HG03139 (cell line): ENCODE data around the gene PBRM1.

Source experiments
- ATAC-seq: cut with Tn5 transposase; IDR thresholded peaks from one replicate; pipeline ENCODE4 v1.9.1; 2021; ENCODE audit not compliant: unreplicated experiment

The PBRM1 gene

DNA sequence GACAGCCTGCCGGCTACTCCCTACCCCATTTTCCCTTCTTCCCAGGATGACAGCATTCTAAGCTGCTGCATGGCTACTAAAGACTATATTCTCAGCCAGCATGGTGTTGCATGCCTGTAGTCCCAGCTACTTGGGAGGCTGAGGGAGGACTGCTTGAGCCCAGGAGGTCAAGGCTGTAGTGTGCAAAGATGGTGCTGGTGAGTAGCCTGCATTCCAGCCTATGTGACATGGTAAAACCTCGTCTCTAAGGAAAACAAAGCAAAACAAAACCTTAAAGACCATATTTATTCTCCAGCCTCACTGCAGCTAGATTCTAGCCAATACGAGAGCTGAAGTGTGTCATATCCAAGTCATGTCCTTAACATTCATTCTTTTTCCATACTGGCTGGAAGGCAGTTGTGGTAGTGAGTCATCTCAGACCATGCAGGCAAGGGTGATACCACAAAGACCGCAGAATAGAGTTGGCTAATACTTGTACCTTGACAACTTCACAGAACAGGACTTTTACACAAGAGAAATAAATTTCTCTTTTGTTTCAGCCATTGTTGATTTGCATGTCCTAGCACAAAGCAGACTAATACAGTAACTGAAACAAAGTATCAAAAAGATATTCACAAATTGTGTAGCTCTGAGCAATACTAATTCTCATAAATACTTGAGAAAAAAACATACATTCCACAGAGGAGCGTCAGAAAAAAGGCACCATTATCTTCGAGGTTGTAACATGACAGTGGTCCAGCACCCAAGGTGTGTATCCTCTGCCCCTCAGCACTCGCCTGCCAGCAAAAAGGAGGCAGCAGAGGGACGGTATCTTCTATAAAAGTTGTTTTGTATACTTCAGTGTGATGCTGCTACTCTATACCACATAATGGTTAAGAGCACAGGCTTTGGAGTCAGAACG lies 14.8 kb downstream of the PBRM1 start:
- peak; percentile 63 for ATAC-seq

DNA sequence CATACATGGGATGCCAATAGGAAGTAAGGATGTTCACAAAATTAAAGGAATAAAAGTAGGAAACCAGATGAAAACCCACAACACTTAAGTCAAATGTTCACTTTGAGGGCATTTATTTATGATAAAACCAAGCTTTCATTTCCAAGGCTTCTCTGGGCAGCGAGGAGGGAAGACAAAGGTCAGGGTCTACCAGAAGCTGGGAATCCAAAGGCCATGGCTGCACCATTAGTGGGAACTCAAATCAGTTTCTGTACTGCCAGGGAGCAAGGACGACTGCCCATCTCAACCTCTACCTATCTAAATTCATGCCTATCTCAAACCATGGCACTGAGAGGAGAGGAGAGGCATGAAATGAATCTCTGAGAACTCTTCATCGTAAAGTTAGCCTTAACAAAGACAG lies 22.6 kb downstream of the PBRM1 start:
- no peak for ATAC-seq

DNA sequence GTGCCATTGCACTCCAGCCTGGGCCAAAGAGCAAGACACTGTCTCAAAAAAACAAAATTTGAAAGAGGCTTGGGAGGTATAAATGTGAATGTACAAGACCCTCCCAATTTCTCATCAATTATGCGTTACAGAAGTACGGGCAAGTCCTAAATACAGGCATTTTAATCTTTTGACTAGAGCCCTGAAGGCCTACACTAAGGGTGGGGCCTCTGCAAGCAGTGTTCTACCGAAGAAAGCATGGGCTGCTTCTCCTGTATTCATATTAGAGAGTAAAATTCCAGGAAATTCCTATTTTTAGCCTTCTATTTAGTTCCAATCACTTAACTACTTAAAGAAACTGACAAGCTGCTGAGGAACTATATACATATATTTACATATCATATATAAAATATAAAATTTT lies 25.7 kb downstream of the PBRM1 start:
- ATAC-seq, result no peak

DNA sequence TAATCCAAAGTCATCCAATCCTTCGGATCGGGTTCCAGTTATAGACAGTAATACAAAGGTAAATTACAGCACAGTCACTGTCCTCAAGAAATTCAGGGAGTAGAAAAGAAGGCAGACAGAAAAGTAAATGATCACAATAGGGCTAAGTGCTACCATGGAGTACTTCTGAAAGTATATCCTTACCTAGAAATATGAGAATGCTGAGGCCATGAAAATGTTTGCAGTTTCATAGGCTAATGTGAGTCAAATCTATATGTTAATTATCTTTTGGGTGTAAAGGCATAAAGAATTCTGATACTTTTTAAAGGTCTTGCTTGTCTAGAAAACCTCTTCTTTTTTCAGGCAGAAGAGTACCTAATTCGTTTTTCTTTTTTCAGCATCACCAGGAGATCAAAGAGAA lies 29.8 kb downstream of the PBRM1 start:
- no peak for ATAC-seq

DNA sequence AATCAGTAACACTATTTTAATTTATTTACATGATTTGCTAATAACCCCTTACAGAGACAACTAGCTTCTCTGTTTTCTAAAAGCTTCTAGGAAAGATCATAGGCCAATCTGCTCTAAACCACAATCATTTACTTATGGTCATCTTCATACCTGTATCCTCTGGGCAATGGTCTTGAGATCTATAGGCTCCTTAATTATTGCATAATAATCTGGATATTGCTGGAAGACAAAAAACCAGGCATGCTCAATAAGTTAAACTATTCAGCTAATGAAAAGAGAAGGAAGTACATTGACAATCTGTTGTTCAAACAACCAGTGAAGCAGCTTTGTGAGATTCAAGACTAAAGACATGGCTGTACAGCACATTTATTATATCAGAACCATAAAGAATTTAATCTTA lies 34.1 kb downstream of the PBRM1 start:
- no peak for ATAC-seq

DNA sequence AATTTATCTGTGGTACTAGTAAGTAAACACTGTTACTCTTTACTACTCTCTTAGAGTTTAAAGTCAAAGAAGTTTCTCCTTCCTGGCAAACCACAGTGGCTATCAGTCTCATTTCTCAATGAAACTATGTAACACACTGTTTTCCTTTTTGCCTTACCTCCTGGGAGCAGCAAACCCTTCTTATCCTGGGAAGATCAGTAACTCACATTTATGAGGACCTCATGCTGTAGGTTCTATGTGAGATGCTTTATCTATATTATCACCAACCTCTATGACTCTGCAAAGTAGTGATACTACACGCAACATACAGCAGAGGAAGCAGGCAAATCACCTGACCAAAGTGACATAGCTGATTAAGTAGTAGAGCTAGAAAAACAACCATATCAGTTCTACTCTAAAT lies 35.3 kb downstream of the PBRM1 start:
- ATAC-seq, result no peak

DNA sequence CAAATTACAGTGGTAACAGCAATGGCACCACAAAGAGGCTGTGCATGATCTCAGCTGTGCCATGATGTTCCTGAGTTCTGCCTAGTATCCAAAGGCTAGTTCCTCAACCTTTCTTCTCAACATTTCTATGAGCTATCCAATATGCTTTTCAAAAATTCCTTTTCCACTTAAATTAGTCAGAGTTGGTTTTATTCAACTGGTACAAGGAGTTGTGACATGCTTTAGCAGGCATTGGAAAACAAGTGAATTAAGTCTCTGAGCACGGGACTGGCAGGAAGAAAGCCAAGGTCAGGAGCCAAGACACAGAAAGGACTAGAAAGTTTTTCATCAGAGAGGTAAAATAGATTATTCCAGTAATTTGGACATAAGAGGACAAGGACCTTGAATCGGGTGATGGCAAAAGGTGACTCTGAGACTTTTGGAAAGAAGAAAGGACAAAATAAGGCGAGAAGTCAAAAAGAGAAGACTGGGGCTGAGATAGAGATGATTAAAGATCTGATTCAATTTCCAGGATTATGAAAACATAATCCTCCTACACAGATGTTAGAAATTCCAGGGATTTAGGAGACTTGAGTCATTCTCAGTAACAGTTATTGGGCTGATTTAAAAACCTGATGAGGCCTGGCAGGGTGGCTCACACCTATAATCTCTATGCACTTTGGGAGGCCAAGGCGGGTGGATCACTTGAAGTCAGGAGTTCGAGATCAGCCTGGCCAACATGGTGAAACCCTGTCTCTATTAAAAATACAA lies 36.1 kb downstream of the PBRM1 start:
- no peak for ATAC-seq

DNA sequence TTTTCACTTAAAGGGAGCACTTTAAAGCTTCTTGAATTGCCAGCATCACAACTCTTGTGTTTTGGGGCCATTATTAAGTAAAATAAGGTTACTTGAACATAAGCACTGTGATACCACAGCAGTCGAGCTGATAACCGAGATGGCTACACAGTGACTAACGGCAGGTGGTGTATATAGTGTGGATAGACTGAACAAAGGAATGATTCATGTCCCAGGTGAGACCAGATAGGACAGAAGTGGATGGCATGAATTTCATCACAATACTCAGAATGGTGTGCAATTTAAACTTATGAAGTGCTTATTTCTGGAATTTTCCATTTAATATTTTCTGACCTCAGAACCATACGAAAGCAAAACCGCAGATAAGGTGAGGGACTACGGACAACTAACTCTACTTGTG lies 40.2 kb downstream of the PBRM1 start:
- ATAC-seq, result no peak

DNA sequence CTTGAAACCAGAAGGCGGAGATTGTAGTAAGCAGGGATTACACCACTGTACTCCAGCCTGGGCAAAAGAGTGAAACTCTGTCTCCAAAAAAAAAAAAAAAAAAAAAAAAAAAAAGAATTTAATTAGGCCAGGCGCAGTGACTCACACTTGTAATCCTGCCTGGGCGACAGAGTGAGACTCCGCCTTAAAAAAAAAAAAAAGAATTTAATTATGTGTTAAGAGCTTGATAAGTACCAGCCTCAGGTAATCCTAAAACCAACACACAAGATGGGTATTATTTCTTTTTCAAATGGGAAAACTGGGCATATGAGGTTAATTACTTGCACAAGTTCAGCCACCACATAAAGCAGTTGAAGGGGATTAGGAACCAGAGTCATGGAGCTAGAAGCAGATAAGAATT lies 49.0 kb downstream of the PBRM1 start:
- no peak for ATAC-seq

DNA sequence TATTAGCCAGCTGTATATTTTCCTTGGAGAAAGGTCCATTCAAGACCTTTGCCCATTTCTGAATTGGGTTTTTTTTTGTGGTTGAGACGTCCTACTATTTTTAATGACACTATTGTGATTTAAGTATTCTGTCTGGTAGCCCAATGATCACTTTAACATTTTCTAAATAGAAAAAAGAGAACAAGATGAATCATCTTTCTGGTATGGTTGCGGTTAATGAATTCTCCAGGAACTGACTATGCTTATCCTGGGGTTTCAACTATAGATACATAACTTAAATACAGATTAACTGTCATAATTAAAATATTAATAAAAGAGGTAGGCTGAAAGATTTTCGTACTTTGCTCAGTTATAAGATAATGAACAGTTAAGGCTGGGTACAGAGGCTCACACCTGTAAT lies 51.9 kb downstream of the PBRM1 start:
- ATAC-seq, result no peak

DNA sequence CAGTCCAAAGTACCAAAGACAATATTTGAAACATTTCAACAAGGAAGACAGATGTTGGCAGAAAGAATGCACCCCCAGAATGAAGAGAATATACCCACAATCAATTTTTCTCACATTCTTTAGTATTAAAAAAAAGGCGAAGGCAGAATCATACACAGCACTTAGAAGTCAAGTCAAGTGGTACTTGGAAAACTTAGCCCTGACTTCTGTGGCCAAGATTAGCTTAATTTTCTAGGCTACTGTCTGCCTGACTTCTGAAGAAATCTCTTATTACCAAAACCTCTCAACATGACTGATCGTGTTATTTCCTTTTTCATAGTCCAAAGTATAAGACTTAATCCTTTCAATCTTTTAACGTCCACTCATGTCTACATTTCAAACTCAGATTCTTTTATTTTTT lies 60.7 kb downstream of the PBRM1 start:
- no peak for ATAC-seq

DNA sequence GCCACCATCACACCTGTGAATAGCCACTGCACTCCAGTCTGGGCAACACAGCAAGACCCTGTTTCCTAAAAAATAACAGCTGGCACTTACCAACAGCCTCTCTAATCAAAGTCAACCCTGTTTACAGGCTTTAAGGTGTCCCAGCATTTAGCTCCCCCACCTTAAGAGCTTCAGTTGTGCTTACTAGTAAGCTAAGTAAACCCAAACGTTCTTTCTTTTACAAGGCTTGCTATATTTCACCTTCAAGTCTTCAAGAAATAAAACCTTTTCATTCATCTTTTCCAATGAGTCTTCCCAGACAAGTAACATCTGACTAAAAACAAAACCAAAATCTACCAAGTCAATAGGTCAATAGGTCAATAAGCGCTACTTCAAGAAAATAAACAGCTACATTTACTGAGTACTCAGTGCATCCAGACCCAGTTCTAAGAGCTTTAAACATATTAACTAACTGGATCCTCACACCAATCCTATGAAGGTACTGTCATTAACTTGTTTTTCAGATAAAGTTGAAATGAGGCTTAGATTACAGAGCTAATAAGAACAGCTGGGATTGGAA lies 62.4 kb downstream of the PBRM1 start:
- ATAC-seq, result no peak

DNA sequence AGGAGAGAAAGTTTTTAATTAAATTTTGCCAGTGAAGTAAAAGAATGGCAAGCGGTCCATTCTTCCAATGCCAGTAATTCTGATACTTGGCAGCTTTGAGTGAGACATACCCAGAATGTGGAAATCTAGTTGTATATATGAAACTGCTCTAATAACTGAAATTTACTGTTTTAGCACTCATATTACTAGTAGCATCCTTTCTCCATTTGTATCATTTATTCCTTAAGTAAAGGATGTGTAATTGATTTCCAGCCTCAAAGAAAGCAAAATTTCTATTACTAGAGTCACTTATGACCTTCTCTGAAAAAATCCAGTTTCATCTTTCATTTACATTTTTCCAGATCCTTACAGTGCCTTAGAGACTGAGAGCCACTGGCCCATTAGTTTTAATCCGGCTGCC lies 65.1 kb downstream of the PBRM1 start:
- no peak for ATAC-seq

DNA sequence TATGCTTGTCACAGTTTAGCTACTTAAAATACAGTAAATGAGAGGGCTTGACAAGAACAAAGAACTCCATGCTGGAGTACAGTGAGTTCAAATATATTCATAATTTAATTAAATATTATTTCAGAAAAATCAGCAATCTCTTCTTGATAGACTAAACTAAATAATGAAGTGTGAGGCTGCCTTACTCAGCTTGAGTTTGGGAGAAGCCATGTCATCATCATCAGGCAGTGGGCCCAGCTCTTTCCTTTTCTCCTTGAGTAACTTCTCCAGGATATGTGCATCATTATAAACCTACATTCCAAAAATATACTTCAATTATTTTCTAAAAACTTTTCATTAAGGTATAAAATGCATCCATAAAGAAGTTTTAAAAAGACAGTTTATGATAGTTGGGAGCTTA lies 70.5 kb downstream of the PBRM1 start:
- no peak for ATAC-seq

DNA sequence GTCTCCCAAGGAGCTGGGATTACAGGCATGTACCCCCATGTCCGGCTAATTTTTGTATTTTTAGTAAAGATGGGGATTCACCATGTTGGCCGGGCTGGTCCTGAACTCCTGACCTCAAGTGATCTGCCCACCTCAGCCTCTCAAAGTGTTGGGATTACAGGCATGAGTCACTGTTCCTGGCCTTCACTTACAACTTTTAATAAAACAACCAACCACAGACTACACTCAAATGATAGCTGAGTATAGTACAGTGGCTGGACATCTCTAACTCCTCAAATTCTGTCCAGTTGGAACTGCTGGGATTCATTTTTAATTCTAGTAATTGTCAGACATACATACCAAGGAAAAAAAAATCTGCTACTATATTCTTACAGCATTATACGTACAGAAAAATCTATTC lies 71.0 kb downstream of the PBRM1 start:
- no peak for ATAC-seq

DNA sequence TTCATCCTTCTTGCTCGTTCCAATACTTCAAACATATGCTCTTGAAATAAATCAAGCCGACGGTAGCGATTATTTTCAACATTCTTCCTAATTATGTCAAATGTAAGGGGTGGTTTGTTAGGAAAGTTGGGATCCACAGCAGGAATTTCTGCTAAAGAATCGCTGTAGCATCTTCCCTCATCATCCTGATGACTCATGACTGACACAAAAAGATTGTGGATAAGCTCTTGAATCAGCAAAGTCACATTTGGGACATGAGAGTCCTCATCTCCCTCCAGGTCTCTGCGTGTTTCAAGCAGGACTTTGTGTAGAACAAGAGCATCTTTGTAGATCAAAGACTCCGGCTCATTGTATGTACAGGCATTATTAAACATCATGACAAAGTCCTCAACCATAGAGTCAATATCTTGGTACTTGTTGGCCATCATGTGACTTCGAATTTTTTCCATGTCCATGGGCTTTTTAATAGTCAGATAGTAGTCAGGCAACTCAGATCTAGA lies 76.3 kb downstream of the PBRM1 start:
- ATAC-seq, result no peak

DNA sequence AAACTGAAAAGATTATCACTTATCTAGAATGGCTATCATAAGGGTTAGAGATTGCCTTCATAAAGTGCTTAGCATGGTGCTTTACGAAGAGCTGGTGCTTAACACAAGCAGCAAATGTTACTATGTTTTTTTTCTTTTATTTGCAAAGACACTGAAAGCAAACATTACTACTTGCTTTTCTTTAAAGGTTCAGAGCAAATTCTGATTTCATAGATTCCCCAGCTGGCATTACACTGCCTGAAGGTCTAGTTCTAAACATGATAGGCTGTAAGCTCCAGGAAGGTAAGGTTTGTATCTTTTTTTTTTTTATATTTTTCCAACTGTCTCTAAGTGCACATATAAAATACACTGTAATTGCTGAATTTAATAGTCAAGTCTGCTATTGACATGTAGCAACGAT lies 77.4 kb downstream of the PBRM1 start:
- ATAC-seq, result no peak

DNA sequence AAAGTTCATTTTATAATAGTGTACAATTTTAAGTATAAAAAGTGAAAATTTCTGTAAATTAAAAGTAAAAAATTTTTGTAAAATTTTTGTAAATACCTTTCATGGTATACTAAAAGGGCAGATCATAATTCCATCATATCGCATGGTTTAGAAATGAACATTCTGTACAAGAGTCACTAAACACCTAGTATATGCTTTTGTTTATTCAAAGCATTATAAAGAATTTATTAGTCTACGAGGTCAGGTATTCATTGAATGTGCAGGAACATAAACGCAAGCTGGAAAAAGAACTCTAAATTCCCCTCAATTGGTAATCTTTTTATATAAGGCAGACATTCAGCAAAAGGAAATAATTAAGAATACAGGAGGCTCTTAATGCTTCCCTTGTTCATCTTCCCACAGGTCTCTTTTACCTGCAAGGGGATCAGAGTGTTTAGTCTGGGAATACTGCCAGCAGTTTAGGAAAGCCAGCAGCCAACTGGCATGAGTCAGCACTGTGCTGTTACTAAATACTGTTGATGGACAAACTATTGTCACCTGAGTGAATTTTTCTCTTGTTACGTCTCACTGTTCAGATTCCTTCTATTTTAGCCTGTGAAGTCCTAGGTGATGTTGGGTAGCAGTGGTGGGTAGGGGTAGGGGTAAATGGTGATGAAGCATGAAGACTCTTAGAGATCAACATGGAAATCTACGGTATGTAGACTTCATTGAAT lies 79.2 kb downstream of the PBRM1 start:
- no peak for ATAC-seq

DNA sequence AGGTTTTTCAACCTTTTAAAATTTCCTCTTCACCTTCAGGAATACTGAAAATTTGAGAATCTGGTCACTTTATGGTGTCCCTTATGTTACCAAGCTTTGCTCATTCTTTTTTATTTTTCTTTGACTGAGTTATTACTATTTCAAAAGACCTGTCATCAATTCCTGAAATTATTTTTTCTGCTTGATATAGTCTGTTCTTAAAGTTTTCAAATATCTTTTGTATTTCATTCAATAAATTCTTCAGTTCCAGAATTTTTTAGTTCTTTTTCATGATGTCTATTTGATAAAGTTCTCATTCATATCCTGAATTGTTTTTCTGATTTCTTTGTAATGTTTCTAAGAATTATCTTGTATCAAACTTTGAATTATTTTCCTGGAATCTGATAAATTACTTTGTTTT lies 85.5 kb downstream of the PBRM1 start:
- no peak for ATAC-seq

DNA sequence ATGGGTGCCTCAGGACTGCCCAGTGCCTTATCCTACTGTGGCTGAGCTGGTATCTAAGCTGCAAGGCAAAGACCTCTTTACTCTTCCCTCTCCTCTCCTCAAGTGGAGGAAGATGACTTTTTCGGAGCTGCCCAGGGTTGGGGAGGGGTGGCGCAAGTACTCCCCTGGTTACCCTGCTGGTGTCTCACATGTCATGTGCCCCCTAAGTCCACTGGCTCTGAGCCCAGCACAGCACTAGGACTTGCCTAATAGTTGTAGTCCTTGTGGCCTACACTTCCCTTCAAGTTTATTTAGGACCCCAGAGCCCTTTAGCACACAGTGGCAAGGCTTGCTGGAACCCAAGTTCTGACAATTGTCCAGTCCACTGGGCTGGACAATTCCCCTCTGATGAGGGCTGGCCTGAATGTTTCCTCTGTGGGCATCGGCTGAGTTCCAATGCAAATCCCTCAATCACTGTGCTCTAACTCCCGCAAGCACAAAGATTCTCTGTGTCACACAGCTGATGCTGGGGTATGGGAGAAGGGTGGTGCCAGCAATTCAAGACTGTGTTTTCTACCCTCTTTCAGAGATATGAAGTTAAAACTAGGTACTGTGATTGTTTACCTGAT lies 89.0 kb downstream of the PBRM1 start:
- no peak for ATAC-seq

DNA sequence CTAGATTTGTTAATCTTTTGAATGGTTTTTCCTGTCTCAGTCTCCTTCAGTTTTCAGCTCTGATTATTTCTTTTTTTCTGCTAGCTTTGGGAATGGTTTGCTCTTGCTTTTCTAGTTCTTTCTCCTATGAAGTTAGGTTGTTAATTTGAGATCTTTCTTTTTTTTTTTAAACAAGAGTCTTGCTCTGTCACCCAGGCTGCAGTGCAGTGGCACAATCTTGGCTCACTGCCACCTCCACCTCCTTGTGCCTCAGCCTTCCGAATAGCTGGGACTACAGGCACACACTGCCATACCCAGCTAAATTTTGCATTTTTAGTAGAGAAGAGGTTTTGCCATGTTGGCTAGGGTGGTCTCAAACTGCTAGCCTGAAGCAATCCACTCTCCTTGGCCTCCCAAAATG lies 92.6 kb downstream of the PBRM1 start:
- ATAC-seq, result no peak
